Thoracic aorta (tissue), 2 donors: ENCODE measurements around the gene HAUS1. TPM values are rescaled to one million over a fixed set of nuclear protein-coding genes. Genes with fewer than 3 reads are reported as not detected.

ENCODE experiments used
- ATAC-seq: fragments of 150-250 bp; one replicate; pipeline ENCODE4 v1.8.0; 2017; ENCODE audit warnings: low read depth; ENCODE audit not compliant: insufficient number of reproducible peaks, low FRiP score
- DNase-seq: peaks from one replicate; pipeline ENCODE4 v3.0.0-alpha.2; 2020; ENCODE audit warnings: low spot score
- H3K27ac ChIP-seq, 2 donors: fragments of 200-600 bp; sonication (generic); 1 replicate in 1 of 2; 2 replicates in 1 of 2; pipeline ENCODE4 v1.5.1; 2016; ENCODE audit warnings: mild to moderate bottlenecking in 2 of 2, moderate library complexity in 2 of 2
- H3K27me3 ChIP-seq: fragments of 200-600 bp; sonication (generic); replicated peaks from 2 replicates; pipeline ENCODE4 v1.6.0; 2016; ENCODE audit warnings: mild to moderate bottlenecking; ENCODE audit not compliant: insufficient read depth
- H3K36me3 ChIP-seq: fragments of 200-600 bp; sonication (generic); one replicate; pipeline ENCODE4 v1.5.1; 2016
- H3K4me1 ChIP-seq, 2 donors: fragments of 200-600 bp; sonication (generic); 1 replicate in 1 of 2; 2 replicates in 1 of 2; pipeline versions ENCODE4 v1.5.1 to v1.6.0; 2016; ENCODE audit warnings: low read depth in 2 of 2, mild to moderate bottlenecking in 1 of 2; ENCODE audit not compliant: control insufficient read depth in 1 of 2
- H3K4me3 ChIP-seq: fragments of 200-600 bp; sonication (generic); 2 replicates; pipeline ENCODE4 v1.5.1; 2016; ENCODE audit warnings: mild to moderate bottlenecking
- H3K9me3 ChIP-seq: fragments of 200-600 bp; sonication (generic); 2 replicates; pipeline ENCODE4 v1.5.1; 2016
- total RNA-seq, 2 donors: library from RNA; depleted of rRNA; stranded (reverse); fragments of >200 nt; gene quantifications; one replicate each; pipeline versions ENCODE4 v1.1.0 to v1.2.3, GENCODE V29; 2016
- TF ChIP-seq, protein P1 (sequence below): fragments of 200-600 bp; sonication (generic); IDR thresholded peaks from one replicate; pipeline ENCODE4 v1.5.1; 2019; ENCODE audit warnings: antibody characterized with exemption

The HAUS1 gene
- total RNA-seq, 2 donors from 2014 or later: 12.9 to 21.3 TPM

GRCh38 chr18:46169464-46169941 is 65.3 kb downstream of the HAUS1 start:
- ATAC-seq (no peak), DNase-seq (no peak)
- Histone ChIP-seq H3K27ac (no peak overlapping the region), H3K4me3 (no peak overlapping the region), H3K36me3 (no peaks in the 10 kb centered on the region), H3K4me1 (no peaks in the 10 kb centered on the region), H3K27me3 (no peaks in the 10 kb centered on the region), H3K9me3 (no peaks in the 10 kb centered on the region)
- TF ChIP-seq, protein P1, sequence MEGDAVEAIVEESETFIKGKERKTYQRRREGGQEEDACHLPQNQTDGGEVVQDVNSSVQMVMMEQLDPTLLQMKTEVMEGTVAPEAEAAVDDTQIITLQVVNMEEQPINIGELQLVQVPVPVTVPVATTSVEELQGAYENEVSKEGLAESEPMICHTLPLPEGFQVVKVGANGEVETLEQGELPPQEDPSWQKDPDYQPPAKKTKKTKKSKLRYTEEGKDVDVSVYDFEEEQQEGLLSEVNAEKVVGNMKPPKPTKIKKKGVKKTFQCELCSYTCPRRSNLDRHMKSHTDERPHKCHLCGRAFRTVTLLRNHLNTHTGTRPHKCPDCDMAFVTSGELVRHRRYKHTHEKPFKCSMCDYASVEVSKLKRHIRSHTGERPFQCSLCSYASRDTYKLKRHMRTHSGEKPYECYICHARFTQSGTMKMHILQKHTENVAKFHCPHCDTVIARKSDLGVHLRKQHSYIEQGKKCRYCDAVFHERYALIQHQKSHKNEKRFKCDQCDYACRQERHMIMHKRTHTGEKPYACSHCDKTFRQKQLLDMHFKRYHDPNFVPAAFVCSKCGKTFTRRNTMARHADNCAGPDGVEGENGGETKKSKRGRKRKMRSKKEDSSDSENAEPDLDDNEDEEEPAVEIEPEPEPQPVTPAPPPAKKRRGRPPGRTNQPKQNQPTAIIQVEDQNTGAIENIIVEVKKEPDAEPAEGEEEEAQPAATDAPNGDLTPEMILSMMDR: no peak

GRCh38 chr18:46171331-46171730 is 67.1 kb downstream of the HAUS1 start:
- no peak for ATAC-seq
- no peak for DNase-seq
- no peak overlapping the region for H3K4me3 ChIP-seq
- TF ChIP-seq, protein P1: no peak
- H3K27ac ChIP-seq: no peak overlapping the region
- no peaks in the 10 kb centered on the region for H3K27me3 ChIP-seq
- no peaks in the 10 kb centered on the region for H3K36me3 ChIP-seq
- H3K4me1 ChIP-seq: peaks cover 8 to 14% of the 10 kb centered on the region in 2 donors
- H3K9me3 ChIP-seq: no peaks in the 10 kb centered on the region

DNA sequence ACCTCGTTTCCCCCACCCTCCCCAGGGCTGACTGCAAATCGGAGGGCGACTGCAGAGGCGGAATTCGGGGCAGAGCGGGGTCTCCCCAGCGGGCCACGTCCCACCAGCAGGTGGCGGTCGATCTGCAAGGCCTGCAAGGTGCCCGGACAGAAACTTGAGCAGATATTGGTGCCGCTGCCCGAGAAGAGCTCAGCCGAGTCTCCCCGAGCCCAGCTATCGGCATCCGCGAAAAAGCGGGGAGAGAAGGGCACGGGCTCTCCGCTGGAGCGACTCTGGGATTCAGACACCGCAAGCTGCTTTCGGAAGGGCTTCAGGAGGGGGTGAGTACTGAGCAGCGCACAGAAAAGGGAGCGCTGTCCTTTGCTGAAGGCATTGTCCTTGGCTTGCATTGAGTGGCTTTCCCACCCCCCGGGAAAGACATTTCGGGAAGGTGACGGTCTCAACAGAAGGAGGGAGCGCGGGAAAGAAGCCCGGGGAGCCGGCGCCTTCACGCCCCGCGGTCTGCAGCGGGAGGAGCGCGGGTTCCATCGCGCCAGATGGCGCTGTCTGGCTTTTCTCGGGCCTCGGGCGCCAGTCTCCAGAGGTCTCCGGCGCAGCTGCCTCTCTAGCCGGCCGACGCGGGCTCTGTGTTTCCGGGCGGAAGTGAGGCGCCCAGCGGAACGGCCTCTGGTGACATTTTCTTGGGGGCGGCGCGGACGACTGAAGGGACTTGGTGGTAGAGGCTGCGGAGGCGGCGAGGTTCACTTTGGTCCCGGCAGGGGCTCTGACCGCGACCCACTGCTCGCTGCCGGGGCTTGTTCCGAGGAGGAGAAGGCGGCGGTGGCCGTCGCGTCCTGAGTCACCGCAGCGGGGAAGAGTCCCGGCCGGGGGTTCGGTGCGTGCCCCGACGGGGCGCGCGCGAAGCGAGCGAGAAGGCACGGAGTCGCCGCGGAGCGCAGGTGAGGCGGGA is 69.5 kb downstream of the HAUS1 start:
- Histone ChIP-seq H3K4me1 (peaks cover 8 to 21% of the 10 kb centered on the region in 2 donors), H3K27me3 (no peaks in the 10 kb centered on the region), H3K27ac (peak overlapping the region; percentile 78 to 93), H3K4me3 (peak overlapping the region; percentile 100), H3K36me3 (no peaks in the 10 kb centered on the region), H3K9me3 (no peaks in the 10 kb centered on the region)
- DNase-seq (peak; percentile 83), ATAC-seq (peak; percentile 93)
- TF ChIP-seq, protein P1: peak; percentile 78

GRCh38 chr18:46174342-46175041 is 70.3 kb downstream of the HAUS1 start:
- Histone ChIP-seq H3K27me3 (no peaks in the 10 kb centered on the region), H3K4me1 (peaks cover 8 to 21% of the 10 kb centered on the region in 2 donors), H3K4me3 (peak overlapping the region; percentile 100), H3K9me3 (no peaks in the 10 kb centered on the region), H3K36me3 (no peaks in the 10 kb centered on the region), H3K27ac (peak overlapping the region; percentile 78 to 93)
- no peak for DNase-seq
- TF ChIP-seq, protein P1: no peak
- no peak for ATAC-seq

DNA sequence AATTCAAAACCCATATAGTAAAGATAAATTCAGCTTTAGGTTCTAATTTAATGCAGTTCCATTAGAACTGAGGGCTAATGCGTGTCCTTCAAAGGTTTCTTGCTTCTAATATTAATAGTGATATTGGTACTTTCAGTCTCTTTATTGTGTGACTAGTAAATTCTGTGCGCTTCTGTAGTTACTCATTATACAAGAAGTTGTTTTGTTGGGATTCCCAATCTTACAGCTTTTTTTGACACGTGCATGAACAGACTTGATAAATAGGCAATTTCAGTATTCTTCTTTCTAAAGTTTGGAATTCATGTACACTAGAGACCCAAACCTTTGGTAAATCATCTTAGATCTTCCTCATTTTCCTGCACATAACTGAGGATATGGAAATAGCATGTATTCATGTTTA is 71.8 kb downstream of the HAUS1 start:
- TF ChIP-seq, protein P1: no peak
- Histone ChIP-seq H3K36me3 (no peaks in the 10 kb centered on the region), H3K27me3 (no peaks in the 10 kb centered on the region), H3K4me3 (no peak overlapping the region), H3K9me3 (no peaks in the 10 kb centered on the region), H3K27ac (no peak overlapping the region), H3K4me1 (peaks cover 8 to 26% of the 10 kb centered on the region in 2 donors)
- DNase-seq: no peak
- ATAC-seq: no peak
